Dendritic cell treated with granulocyte-macrophage colony-stimulating factor and Interleukin-4, amounts not matched to agents 40 ng/mL and 50 ng/mL, for 4 days (primary cell): ENCODE results near the gene RNF207.
A peak's percentile ranks its signal among the peaks of the same experiment; 100 is the strongest.
"Not testable (repeated sequence)": the region's sequence is repeated elsewhere in the genome, so short reads cannot be mapped to it uniquely, and the experiment has no call there.

ENCODE experiments used
- H3K27ac Mint-ChIP-seq: one replicate; pipeline ENCODE4 v1.8.0; 2022; ENCODE audit warnings: mild to moderate bottlenecking, mixed read lengths
- H3K27me3 Mint-ChIP-seq: one replicate; pipeline ENCODE4 v1.8.0; 2022; ENCODE audit warnings: mild to moderate bottlenecking, mixed read lengths
- H3K36me3 Mint-ChIP-seq: one replicate; pipeline ENCODE4 v1.8.0; 2022; ENCODE audit warnings: low read depth, mixed read lengths
- H3K4me1 Mint-ChIP-seq: one replicate; pipeline ENCODE4 v1.8.0; 2022; ENCODE audit warnings: low read depth, mixed read lengths
- H3K4me3 Mint-ChIP-seq: one replicate; pipeline ENCODE4 v1.8.0; 2022; ENCODE audit warnings: mild to moderate bottlenecking, moderate library complexity, mixed read lengths
- H3K9me3 Mint-ChIP-seq: one replicate; pipeline ENCODE4 v1.8.0; 2022; ENCODE audit warnings: mixed read lengths
- intact Hi-C: fragments of 100-400 bp; cut with micrococcal nuclease; formaldehyde crosslinking; loops from one replicate; pipeline ENCODE4 v1.15.0; 2022

Gene RNF207

GRCh38 chr1:6219641-6220040 is 13.7 kb downstream of the RNF207 start:
- H3K9me3 Mint-ChIP-seq, H3K4me3 Mint-ChIP-seq, intact Hi-C loops, H3K27ac Mint-ChIP-seq: not testable (repeated sequence)
- Mint-ChIP-seq H3K4me1 (peaks cover 35% of the 10 kb centered on the region), H3K36me3 (peaks cover 31% of the 10 kb centered on the region), H3K27me3 (peaks cover 22% of the 10 kb centered on the region)

- Mint-ChIP-seq H3K36me3 (peaks cover 36% of the 10 kb centered on the region), H3K4me1 (peaks cover 35% of the 10 kb centered on the region), H3K27me3 (peaks cover 18% of the 10 kb centered on the region), H3K4me3 (no peak overlapping the region), H3K9me3 (no peaks in the 10 kb centered on the region), H3K27ac (no peak overlapping the region)
- intact Hi-C loops: no loop called here
Observed at GRCh38 chr1:6220236-6220635, 14.3 kb downstream of the RNF207 start.

GRCh38 chr1:6221210-6221784 is 15.4 kb downstream of the RNF207 start:
- no peak overlapping the region for H3K27ac Mint-ChIP-seq
- H3K4me3 Mint-ChIP-seq: no peak overlapping the region
- intact Hi-C loops: no loop called here
- no peaks in the 10 kb centered on the region for H3K9me3 Mint-ChIP-seq
- peaks cover 47% of the 10 kb centered on the region for H3K36me3 Mint-ChIP-seq
- H3K4me1 Mint-ChIP-seq: peaks cover 35% of the 10 kb centered on the region
- H3K27me3 Mint-ChIP-seq: peaks cover 8% of the 10 kb centered on the region

GRCh38 chr1:6222636-6223035 is 16.7 kb downstream of the RNF207 start:
- intact Hi-C loops: no loop called here
- H3K27ac Mint-ChIP-seq: peak overlapping the region; percentile 61
- peaks cover 60% of the 10 kb centered on the region for H3K36me3 Mint-ChIP-seq
- peaks cover 35% of the 10 kb centered on the region for H3K4me1 Mint-ChIP-seq
- no peak overlapping the region for H3K4me3 Mint-ChIP-seq
- no peaks in the 10 kb centered on the region for H3K27me3 Mint-ChIP-seq
- H3K9me3 Mint-ChIP-seq: no peaks in the 10 kb centered on the region

GRCh38 chr1:6223617-6224016 is 17.7 kb downstream of the RNF207 start:
- intact Hi-C loops: no loop called here
- H3K9me3 Mint-ChIP-seq: no peaks in the 10 kb centered on the region
- peaks cover 70% of the 10 kb centered on the region for H3K36me3 Mint-ChIP-seq
- H3K4me3 Mint-ChIP-seq: no peak overlapping the region
- H3K27ac Mint-ChIP-seq: peak overlapping the region; percentile 61
- no peaks in the 10 kb centered on the region for H3K27me3 Mint-ChIP-seq
- H3K4me1 Mint-ChIP-seq: peaks cover 33% of the 10 kb centered on the region

- peaks cover 27% of the 10 kb centered on the region for H3K4me1 Mint-ChIP-seq
- no peak overlapping the region for H3K4me3 Mint-ChIP-seq
- intact Hi-C loops: no loop called here
- peaks cover 81% of the 10 kb centered on the region for H3K36me3 Mint-ChIP-seq
- H3K9me3 Mint-ChIP-seq: no peaks in the 10 kb centered on the region
- H3K27ac Mint-ChIP-seq: no peak overlapping the region
- H3K27me3 Mint-ChIP-seq: no peaks in the 10 kb centered on the region
Observed at GRCh38 chr1:6224718-6225117, 18.8 kb downstream of the RNF207 start.

GRCh38 chr1:6225651-6226050 is 19.7 kb downstream of the RNF207 start:
- no peaks in the 10 kb centered on the region for H3K9me3 Mint-ChIP-seq
- peaks cover 25% of the 10 kb centered on the region for H3K4me1 Mint-ChIP-seq
- peak overlapping the region; percentile 20 for H3K27ac Mint-ChIP-seq
- H3K36me3 Mint-ChIP-seq: peaks cover 88% of the 10 kb centered on the region
- H3K27me3 Mint-ChIP-seq: no peaks in the 10 kb centered on the region
- no peak overlapping the region for H3K4me3 Mint-ChIP-seq
- intact Hi-C loops: no loop called here

- peaks cover 21% of the 10 kb centered on the region for H3K4me1 Mint-ChIP-seq
- no peak overlapping the region for H3K4me3 Mint-ChIP-seq
- peaks cover 67% of the 10 kb centered on the region for H3K36me3 Mint-ChIP-seq
- no peaks in the 10 kb centered on the region for H3K9me3 Mint-ChIP-seq
- peaks cover 10% of the 10 kb centered on the region for H3K27me3 Mint-ChIP-seq
- intact Hi-C loops: no loop called here
- H3K27ac Mint-ChIP-seq: no peak overlapping the region
Observed at GRCh38 chr1:6233376-6233775, 27.5 kb downstream of the RNF207 start.

- Mint-ChIP-seq H3K4me1 (peaks cover 31% of the 10 kb centered on the region), H3K4me3 (peak overlapping the region; percentile 87), H3K36me3 (peaks cover 54% of the 10 kb centered on the region), H3K9me3 (no peaks in the 10 kb centered on the region), H3K27me3 (peaks cover 23% of the 10 kb centered on the region), H3K27ac (peak overlapping the region; percentile 86)
- intact Hi-C loops: loop anchor here (5.0 kb wide), 1 partner anchor 37 kb away; the partner anchor contains the start of gene RPL22
Observed at GRCh38 chr1:6234502-6235295, 28.8 kb downstream of the RNF207 start.

- H3K36me3 Mint-ChIP-seq: peaks cover 48% of the 10 kb centered on the region
- H3K4me1 Mint-ChIP-seq: peaks cover 31% of the 10 kb centered on the region
- peaks cover 29% of the 10 kb centered on the region for H3K27me3 Mint-ChIP-seq
- H3K4me3 Mint-ChIP-seq: peak overlapping the region; percentile 87
- H3K27ac Mint-ChIP-seq: peak overlapping the region; percentile 86
- intact Hi-C loops: loop anchor here (5.0 kb wide), 1 partner anchor 38 kb away; the partner anchor contains the start of gene RPL22
- H3K9me3 Mint-ChIP-seq: no peaks in the 10 kb centered on the region
Observed at GRCh38 chr1:6235296-6235677, 29.4 kb downstream of the RNF207 start.

GRCh38 chr1:6237093-6237492 is 31.2 kb downstream of the RNF207 start:
- no peaks in the 10 kb centered on the region for H3K9me3 Mint-ChIP-seq
- peaks cover 30% of the 10 kb centered on the region for H3K36me3 Mint-ChIP-seq
- H3K27ac Mint-ChIP-seq: peak overlapping the region; percentile 86
- intact Hi-C loops: loop anchor here (5.0 kb wide), 1 partner anchor 40 kb away; the partner anchor contains the start of gene RPL22
- H3K27me3 Mint-ChIP-seq: peaks cover 46% of the 10 kb centered on the region
- peaks cover 41% of the 10 kb centered on the region for H3K4me1 Mint-ChIP-seq
- no peak overlapping the region for H3K4me3 Mint-ChIP-seq

- Mint-ChIP-seq H3K9me3 (no peaks in the 10 kb centered on the region), H3K27me3 (peaks cover 63% of the 10 kb centered on the region), H3K4me3 (no peak overlapping the region), H3K27ac (no peak overlapping the region), H3K36me3 (peaks cover 8% of the 10 kb centered on the region), H3K4me1 (peaks cover 36% of the 10 kb centered on the region)
- intact Hi-C loops: loop anchor here (5.0 kb wide), 1 partner anchor 42 kb away; the partner anchor contains the start of gene RPL22
Observed at GRCh38 chr1:6239213-6239752, 33.4 kb downstream of the RNF207 start.

- Mint-ChIP-seq H3K27me3 (peaks cover 72% of the 10 kb centered on the region), H3K27ac (no peak overlapping the region), H3K36me3 (peaks cover 6% of the 10 kb centered on the region), H3K4me3 (no peak overlapping the region), H3K4me1 (peaks cover 37% of the 10 kb centered on the region), H3K9me3 (no peaks in the 10 kb centered on the region)
- intact Hi-C loops: loop anchor here (5.0 to 10.0 kb wide), 3 partner anchors 33 to 195 kb away; partner anchors contain the start of genes RNF207 and RPL22
Observed at GRCh38 chr1:6239950-6240768, 34.2 kb downstream of the RNF207 start.
